HEK293T (cell line): ENCODE data around the gene MEIS1.

Source experiments
- CTCF ChIA-PET: fragments of 350-600 bp; formaldehyde crosslinking; extraction: SDS; loops from one replicate; lab custom pipeline; 2021; ENCODE audit warnings: antibody characterized with exemption, inconsistent platforms; lab: Yijun Ruan, JAX
- POLR2A ChIA-PET: fragments of 350-600 bp; formaldehyde crosslinking; extraction: SDS; loops from one replicate; lab custom pipeline; 2020; ENCODE audit warnings: antibody characterized with exemption, inconsistent platforms; lab: Yijun Ruan, JAX
- DNase-seq: peaks from one replicate; pipeline ENCODE4 v3.0.0; 2012; ENCODE audit warnings: mixed read lengths; ENCODE audit errors: extremely low spot score
- ARNT ChIP-seq: fragments of 450-650 bp; IDR thresholded peaks from 2 replicates; pipeline ENCODE4 v1.6.1; 2017; ENCODE audit warnings: mild to moderate bottlenecking
- BHLHE40 ChIP-seq: fragments of 450-650 bp; IDR thresholded peaks from 2 replicates; pipeline ENCODE4 v1.6.1; 2016; ENCODE audit warnings: mild to moderate bottlenecking, moderate library complexity, borderline replicate concordance
- CTBP1 ChIP-seq: fragments of 450-650 bp; IDR thresholded peaks from 2 replicates; pipeline ENCODE4 v1.6.1; 2016; ENCODE audit warnings: borderline replicate concordance
- ELF4 ChIP-seq: fragments of 450-650 bp; IDR thresholded peaks from 2 replicates; pipeline ENCODE4 v1.6.1; 2017; ENCODE audit warnings: antibody characterized with exemption
- FOXA1 ChIP-seq: fragments of 450-650 bp; IDR thresholded peaks from 2 replicates; pipeline ENCODE4 v1.6.1; 2016; ENCODE audit warnings: mild to moderate bottlenecking
- FOXK2 ChIP-seq: fragments of 450-650 bp; IDR thresholded peaks from 2 replicates; pipeline ENCODE4 v1.6.1; 2016; ENCODE audit warnings: mild to moderate bottlenecking
- FOXM1 ChIP-seq: fragments of 450-650 bp; IDR thresholded peaks from 2 replicates; pipeline ENCODE4 v1.6.1; 2017; ENCODE audit warnings: mild to moderate bottlenecking, borderline replicate concordance
- HDGF ChIP-seq: fragments of 450-650 bp; IDR thresholded peaks from 2 replicates; pipeline ENCODE4 v1.6.1; 2017; ENCODE audit warnings: antibody characterized with exemption, borderline replicate concordance
- L3MBTL2 ChIP-seq: fragments of 450-650 bp; conservative IDR thresholded peaks from 2 replicates; pipeline ENCODE4 v1.6.1; 2016; ENCODE audit warnings: mild to moderate bottlenecking
- LEF1 ChIP-seq: fragments of 450-650 bp; IDR thresholded peaks from 2 replicates; pipeline ENCODE4 v1.6.1; 2017; ENCODE audit warnings: mild to moderate bottlenecking, borderline replicate concordance
- NFRKB ChIP-seq: fragments of 450-650 bp; IDR thresholded peaks from 2 replicates; pipeline ENCODE4 v1.6.1; 2016; ENCODE audit warnings: mild to moderate bottlenecking, moderate library complexity
- SP1 ChIP-seq: fragments of 450-650 bp; IDR thresholded peaks from 2 replicates; pipeline ENCODE4 v1.6.1; 2017
- SUZ12 ChIP-seq: fragments of 450-650 bp; IDR thresholded peaks from 2 replicates; pipeline ENCODE4 v1.6.1; 2016; ENCODE audit warnings: mild to moderate bottlenecking
- TARDBP ChIP-seq: fragments of 450-650 bp; IDR thresholded peaks from 2 replicates; pipeline ENCODE4 v1.6.1; 2016
- ZNF384 ChIP-seq: fragments of 450-650 bp; IDR thresholded peaks from 2 replicates; pipeline ENCODE4 v1.6.1; 2016
- TF ChIP-seq, protein P1 (sequence below): fragments of 450-650 bp; IDR thresholded peaks from 2 replicates; pipeline ENCODE4 v1.6.1; 2016

The MEIS1 gene

DNA sequence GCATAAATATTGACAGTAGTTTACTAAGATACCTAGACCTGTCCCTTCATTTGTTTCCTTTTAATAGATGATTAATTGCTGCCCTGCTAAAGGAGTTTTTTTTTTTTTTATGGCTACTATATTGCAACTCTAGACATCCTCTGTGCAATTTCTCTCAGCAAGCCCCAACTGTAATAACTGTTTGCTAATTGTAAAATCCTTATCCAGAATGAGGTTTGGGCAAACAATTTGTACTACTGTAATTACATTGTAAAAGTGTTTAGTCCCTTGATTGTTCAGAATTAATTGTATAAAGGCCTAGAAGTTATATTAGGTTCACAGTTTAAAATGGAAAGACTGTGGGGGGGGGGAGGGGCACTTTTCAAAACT lies 3.7 kb upstream of the MEIS1 start:
- ChIA-PET POLR2A (no interaction called here), CTCF (interaction anchor here (0.6 to 1.0 kb wide), 3 partner anchors 77 to 370 kb away, joined by 4 to 6 read pairs (median 4); no protein-coding TSS in a partner anchor)

GRCh38 chr2:66431846-66432587 lies 2.9 kb upstream of the MEIS1 start:
- CTCF ChIA-PET = interaction anchor here (0.6 kb wide), 2 partner anchors 143 to 347 kb away, joined by 3 read pairs; no protein-coding TSS in a partner anchor
- POLR2A ChIA-PET = interaction anchor here (1.5 to 4.4 kb wide), 4 partner anchors 28 to 143 kb away, joined by 4 to 64 read pairs (median 22); no protein-coding TSS in a partner anchor
- DNase-seq = no peak
- TF ChIP-seq, protein P1, sequence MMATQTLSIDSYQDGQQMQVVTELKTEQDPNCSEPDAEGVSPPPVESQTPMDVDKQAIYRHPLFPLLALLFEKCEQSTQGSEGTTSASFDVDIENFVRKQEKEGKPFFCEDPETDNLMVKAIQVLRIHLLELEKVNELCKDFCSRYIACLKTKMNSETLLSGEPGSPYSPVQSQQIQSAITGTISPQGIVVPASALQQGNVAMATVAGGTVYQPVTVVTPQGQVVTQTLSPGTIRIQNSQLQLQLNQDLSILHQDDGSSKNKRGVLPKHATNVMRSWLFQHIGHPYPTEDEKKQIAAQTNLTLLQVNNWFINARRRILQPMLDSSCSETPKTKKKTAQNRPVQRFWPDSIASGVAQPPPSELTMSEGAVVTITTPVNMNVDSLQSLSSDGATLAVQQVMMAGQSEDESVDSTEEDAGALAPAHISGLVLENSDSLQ = no peak
- TF ChIP-seq HDGF = no peak

More for the DNA sequence above, 3.7 kb upstream of the MEIS1 start:
- DNase-seq = no peak
- TF ChIP-seq ZNF384 = peak; percentile 82
- no peak for TF ChIP-seq BHLHE40
- no peak for TF ChIP-seq HDGF
- TF ChIP-seq TARDBP = no peak
- no peak for TF ChIP-seq NFRKB
- TF ChIP-seq, protein P1 = peak; percentile 47; the same call in 1 of the 2 replicates

DNA sequence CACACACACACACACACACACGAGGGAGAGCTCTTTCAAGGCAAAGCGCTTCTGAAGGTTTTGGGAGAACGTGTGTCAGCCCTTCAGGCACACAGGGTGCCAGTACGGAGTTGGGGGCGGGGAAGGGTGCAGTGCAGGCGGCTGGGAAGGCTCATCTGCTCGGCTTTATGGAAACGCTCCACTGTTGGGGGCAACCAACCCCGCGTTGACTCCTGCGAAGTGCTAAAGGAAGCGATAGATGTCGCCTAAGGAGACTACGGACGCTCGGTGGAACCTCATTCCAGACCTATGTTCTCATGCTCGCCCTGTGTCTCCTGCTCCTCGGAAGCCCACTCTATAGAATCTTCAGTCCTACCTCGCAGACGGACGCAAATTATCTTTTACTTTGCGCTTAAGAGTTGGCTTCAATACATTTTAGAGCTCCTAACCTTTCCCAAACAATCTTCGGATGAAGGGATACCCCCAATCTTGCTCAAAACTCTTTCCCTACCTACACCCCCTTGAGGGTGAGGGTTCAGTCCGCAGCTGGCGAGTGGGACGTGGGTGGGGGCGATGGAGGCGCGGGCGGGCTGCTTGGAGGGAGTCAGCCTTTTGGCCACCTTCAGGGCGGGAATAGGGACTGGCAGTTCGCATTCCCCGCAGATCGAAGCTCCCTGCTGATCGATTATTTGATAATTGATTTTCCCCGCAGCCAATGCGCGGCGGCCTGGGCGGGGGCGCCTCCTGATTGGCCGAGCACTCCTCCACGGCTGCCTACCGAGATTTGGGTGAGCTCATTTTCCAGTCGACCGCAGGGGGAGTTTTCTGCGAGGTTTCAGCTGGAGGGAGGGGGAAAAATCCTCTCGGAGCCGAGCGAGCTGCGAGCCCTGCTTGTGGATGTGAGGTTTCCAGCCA lies 1.9 kb upstream of the MEIS1 start:
- CTCF ChIA-PET = interaction anchor here (0.6 to 2.2 kb wide), 7 partner anchors 65 to 1413 kb away, joined by 3 to 7 read pairs (median 5); no protein-coding TSS in a partner anchor
- TF ChIP-seq SUZ12 = no peak
- no peak for TF ChIP-seq ARNT
- TF ChIP-seq ZNF384 = no peak
- TF ChIP-seq HDGF = no peak
- peak; percentile 56 for TF ChIP-seq L3MBTL2
- TF ChIP-seq, protein P1 = peak; percentile 86
- POLR2A ChIA-PET = interaction anchor here (0.6 to 4.4 kb wide), 32 partner anchors 8 to 1206 kb away, joined by 3 to 64 read pairs (median 6); no protein-coding TSS in a partner anchor
- peak; percentile 76 for DNase-seq

- no peak for TF ChIP-seq TARDBP
- no peak for TF ChIP-seq SUZ12
- TF ChIP-seq, protein P1 = no peak
- no peak for TF ChIP-seq NFRKB
- no peak for TF ChIP-seq ARNT
- TF ChIP-seq SP1 = no peak
- TF ChIP-seq L3MBTL2 = no peak
- TF ChIP-seq FOXK2 = no peak
- TF ChIP-seq FOXA1 = no peak
- no peak for TF ChIP-seq HDGF
- TF ChIP-seq LEF1 = no peak
- TF ChIP-seq ELF4 = no peak
- no peak for TF ChIP-seq BHLHE40
- no peak for TF ChIP-seq FOXM1
- no peak for TF ChIP-seq ZNF384
- no peak for TF ChIP-seq CTBP1
- ChIA-PET CTCF (interaction anchor here (0.5 to 2.2 kb wide), 9 partner anchors 64 to 1412 kb away, joined by 3 to 7 read pairs (median 4); no protein-coding TSS in a partner anchor), POLR2A (interaction anchor here (0.6 to 4.4 kb wide), 41 partner anchors 8 to 1207 kb away, joined by 3 to 64 read pairs (median 4); no protein-coding TSS in a partner anchor)
- no peak for DNase-seq
These were observed 1.3 kb upstream of the MEIS1 start for GRCh38 chr2:66433695-66433944.

DNA sequence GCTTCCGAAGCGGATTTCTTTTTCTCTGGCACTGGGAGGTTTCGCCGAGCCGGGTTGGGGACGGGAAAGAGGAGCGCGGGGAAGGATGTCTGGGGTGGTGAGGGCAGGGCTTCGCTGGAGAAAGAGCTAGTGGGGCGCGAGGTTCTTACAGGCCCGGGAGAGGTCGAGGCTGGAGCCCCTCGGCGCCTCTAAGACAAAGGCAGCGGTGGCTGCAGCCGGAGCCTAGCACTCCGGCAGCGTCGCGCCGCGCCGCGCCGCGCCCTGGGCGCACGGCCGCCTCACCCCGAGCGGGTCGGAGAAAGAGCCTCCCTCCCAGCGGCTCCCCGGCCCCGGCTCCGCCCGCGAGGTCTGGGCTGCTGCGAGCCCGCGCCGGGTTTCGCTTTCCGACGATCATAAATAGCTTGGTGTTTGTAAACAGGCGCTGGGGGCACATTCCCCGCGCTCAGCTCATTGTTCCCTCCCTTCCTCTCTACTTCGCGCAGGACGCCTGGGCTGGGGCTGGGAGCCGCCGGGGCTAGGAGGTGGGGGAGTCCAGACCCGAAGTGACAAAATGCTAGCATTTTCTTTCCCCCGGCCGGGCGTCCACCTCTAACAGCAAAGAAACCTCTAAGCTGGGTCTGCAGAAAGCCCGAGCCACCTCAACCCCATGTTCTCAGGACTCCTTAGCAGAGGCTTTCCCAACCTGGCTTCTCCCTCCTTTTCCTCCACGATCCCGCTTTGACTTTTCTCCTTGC lies 813 bp upstream of the MEIS1 start:
- TF ChIP-seq SUZ12 = no peak
- 0 out of 2 replicates have a peak, but pooled peaks have one; percentile 20 for TF ChIP-seq L3MBTL2
- POLR2A ChIA-PET = interaction anchor here (0.6 to 4.4 kb wide), 44 partner anchors 9 to 1207 kb away, joined by 3 to 64 read pairs (median 4); no protein-coding TSS in a partner anchor
- no peak for DNase-seq
- CTCF ChIA-PET = interaction anchor here (0.5 to 2.2 kb wide), 9 partner anchors 64 to 1412 kb away, joined by 3 to 7 read pairs (median 4); no protein-coding TSS in a partner anchor
